CD4-positive, alpha-beta T cell (primary cell): ENCODE results near the gene TUT1. TPM values are rescaled to one million over a fixed set of nuclear protein-coding genes. Genes with fewer than 3 reads are reported as not detected.

Source experiments
- ATAC-seq: fragments of 200-7000 bp; cut with Tn5 transposase; one replicate; pipeline ENCODE4 v1.10.0; 2022; ENCODE audit warnings: mild to moderate bottlenecking; ENCODE audit not compliant: poor library complexity
- CTCF ChIA-PET: fragments of 350-600 bp; sonication (Branson Sonifier 250); formaldehyde crosslinking; loops from one replicate; lab custom pipeline; 2021; ENCODE audit warnings: antibody characterized with exemption, inconsistent platforms; lab: Charles Lee
- POLR2A ChIA-PET: fragments of 350-600 bp; sonication (Branson Sonifier 250); formaldehyde crosslinking; loops from one replicate; lab custom pipeline; 2021; ENCODE audit warnings: antibody characterized with exemption, inconsistent platforms; lab: Charles Lee
- DNase-seq, 14 experiments: peaks; one replicate each; pipeline ENCODE4 v3.0.0-alpha.2; 2013 to 2020; ENCODE audit warnings: mixed read lengths in 2 of 14
- H3K27ac ChIP-seq, 2 donors: one replicate each; pipeline versions ENCODE4 v1.5.1 to v1.7.0; 2013; ENCODE audit warnings: low read length in 2 of 2, low read depth in 1 of 2, mild to moderate bottlenecking in 1 of 2
- H3K27me3 ChIP-seq, 2 experiments: 1 replicate in 1 of 2; 2 replicates in 1 of 2; pipeline versions ENCODE4 v1.6.1 to v1.7.0; 2013; ENCODE audit warnings: low read length in 2 of 2, control low read depth in 1 of 2, mild to moderate bottlenecking in 1 of 2, moderate library complexity in 1 of 2; ENCODE audit not compliant: insufficient read depth in 2 of 2, control insufficient read depth in 1 of 2
- H3K36me3 ChIP-seq: one replicate; pipeline ENCODE4 v1.6.1; 2013; ENCODE audit warnings: low read length, control low read depth; ENCODE audit not compliant: insufficient read depth
- H3K4me1 ChIP-seq: one replicate; pipeline ENCODE4 v1.6.1; 2013; ENCODE audit warnings: low read length, control low read depth; ENCODE audit not compliant: insufficient read depth
- H3K4me3 ChIP-seq: one replicate; pipeline ENCODE4 v1.5.1; 2013; ENCODE audit warnings: mild to moderate bottlenecking, low read length, moderate library complexity
- H3K9me3 ChIP-seq, 2 experiments: 1 replicate in 1 of 2; 2 replicates in 1 of 2; pipeline versions ENCODE4 v1.6.1 to v1.7.0; 2013; ENCODE audit warnings: low read length in 2 of 2, mild to moderate bottlenecking in 2 of 2, control low read depth in 1 of 2, moderate library complexity in 1 of 2; ENCODE audit not compliant: control insufficient read depth in 1 of 2, insufficient read depth in 1 of 2
- H3K27ac Mint-ChIP-seq: one replicate; pipeline ENCODE4 v1.8.0; 2020; ENCODE audit warnings: mixed read lengths
- H3K27me3 Mint-ChIP-seq: one replicate; pipeline ENCODE4 v1.8.0; 2021; ENCODE audit warnings: mixed read lengths
- H3K36me3 Mint-ChIP-seq: one replicate; pipeline ENCODE4 v1.8.0; 2021; ENCODE audit warnings: low read depth, mixed read lengths
- H3K4me1 Mint-ChIP-seq: one replicate; pipeline ENCODE4 v1.8.0; 2021; ENCODE audit warnings: low read depth, mixed read lengths
- H3K4me3 Mint-ChIP-seq: one replicate; pipeline ENCODE4 v1.8.0; 2020; ENCODE audit warnings: mild to moderate bottlenecking, mixed read lengths
- H3K9me3 Mint-ChIP-seq: one replicate; pipeline ENCODE4 v1.8.0; 2020; ENCODE audit warnings: mixed read lengths
- intact Hi-C, 2 experiments: fragments of 100-400 bp; cut with DNase I in 1 of 2; cut with micrococcal nuclease in 1 of 2; formaldehyde crosslinking; loops; one replicate each; pipeline versions ENCODE4 v1.15.1 to v1.9.0; 2023 to 2025; cut with DNase I, micrococcal nuclease
- total RNA-seq, 174 experiments: library from RNA in 2 of 174; stranded (reverse) in 2 of 174; gene quantifications; one replicate each; pipeline ENCODE4 v1.2.3 and lab custom pipeline; 2021 to 2026
- TF ChIP-seq, protein P1 (sequence below): fragments of 200-600 bp; IDR thresholded peaks from one replicate; pipeline ENCODE4 v1.8.0; 2022; ENCODE audit warnings: antibody characterized with exemption, mild to moderate bottlenecking

The TUT1 gene
- total RNA-seq, 2 experiments from 2014 or later = 25.5 to 26.2 TPM

DNA sequence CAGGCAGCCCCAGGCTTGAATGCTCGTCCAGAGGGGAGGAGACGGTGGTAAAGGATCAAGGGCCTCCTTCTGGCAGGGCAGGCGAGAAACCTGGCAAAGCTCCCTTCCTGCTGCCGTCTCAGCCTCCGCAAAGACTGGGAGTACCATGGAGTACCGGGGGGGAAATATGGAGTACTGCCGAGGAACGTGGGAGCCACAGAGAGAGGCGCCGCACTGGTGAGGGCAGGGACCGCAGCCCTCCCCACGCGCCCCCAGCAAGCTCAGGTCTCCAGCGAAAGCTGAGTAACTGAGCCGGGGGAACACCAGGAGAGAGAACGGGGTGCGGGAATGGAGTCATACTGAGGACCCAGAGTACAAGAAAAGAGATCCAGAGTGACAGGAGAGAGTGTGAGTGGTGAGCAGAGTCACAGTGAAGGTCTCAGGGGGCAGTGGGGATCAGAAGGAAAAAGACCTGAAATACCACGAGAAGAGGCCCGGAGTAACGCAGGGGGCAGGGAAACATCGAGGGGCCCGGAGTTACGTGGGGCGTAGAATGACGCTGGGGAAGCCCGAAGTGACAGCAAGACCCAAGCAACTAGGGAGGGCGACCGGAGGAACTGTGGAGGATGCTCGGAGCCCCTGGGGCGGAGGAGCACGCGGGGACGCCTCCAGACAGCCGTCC is 20.5 kb upstream of the TUT1 start:
- H3K4me1 Mint-ChIP-seq = peaks cover 47% of the 10 kb centered on the region
- ATAC-seq = peak; percentile 26

DNA sequence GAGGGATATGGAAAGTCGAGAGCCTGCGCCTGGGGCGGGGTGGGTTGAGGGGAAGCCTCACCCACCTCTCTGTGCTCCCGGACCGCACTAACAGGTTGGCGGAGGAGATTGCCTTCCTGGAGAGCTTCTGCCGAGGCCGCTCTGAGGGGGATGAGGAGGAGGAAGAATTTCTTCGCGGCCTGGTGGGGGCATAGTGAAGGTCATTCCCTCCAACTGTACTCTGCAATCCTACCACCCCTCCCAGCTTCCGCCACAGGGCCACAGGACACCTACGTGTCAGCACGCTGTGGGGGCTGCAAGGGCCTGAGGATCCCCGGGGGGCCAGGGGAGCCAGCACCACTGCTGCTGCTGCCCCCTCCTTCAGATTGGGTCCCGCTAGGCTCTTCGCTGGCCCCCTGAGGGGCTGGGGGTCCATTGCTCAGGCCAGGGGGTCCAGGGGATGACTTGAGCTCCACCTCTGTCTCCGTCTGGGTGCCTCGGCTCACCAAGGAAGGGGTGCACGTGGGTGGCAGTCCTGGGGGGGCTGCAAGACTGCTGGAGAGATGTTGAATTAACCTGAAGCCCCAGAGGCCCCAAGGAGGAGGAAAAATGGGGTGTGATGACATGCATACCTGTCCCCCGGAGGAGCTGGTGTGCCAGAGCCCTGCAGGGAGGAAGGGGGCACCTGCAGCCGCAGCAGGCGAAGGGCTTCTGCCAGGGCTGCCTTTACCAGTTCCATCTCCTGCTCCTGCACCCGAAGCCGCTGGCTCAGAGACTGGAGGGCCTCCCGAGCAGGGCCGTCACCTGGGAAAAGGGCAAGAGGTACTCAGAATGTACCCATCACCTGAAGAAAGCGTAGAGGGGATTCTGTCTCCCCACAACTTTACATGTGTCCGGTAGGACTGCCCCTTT is 19.7 kb upstream of the TUT1 start:
- Histone ChIP-seq H3K36me3 (peaks cover 64% of the 10 kb centered on the region), H3K27ac (peak overlapping the region; percentile 78 to 90), H3K4me1 (peaks cover 58% of the 10 kb centered on the region), H3K9me3 (no peaks in the 10 kb centered on the region), H3K27me3 (no peaks in the 10 kb centered on the region), H3K4me3 (peak overlapping the region; percentile 92)
- H3K4me3 Mint-ChIP-seq = peak overlapping the region; percentile 90
- H3K27me3 Mint-ChIP-seq = no peaks in the 10 kb centered on the region
- DNase-seq (no peak), ATAC-seq (no peak)
- no peaks in the 10 kb centered on the region for H3K9me3 Mint-ChIP-seq
- H3K27ac Mint-ChIP-seq = peak overlapping the region; percentile 94
- CTCF ChIA-PET = interaction anchor here (0.8 to 3.0 kb wide), 13 partner anchors 10 to 186 kb away, joined by 3 to 20 read pairs (median 4); partner anchors contain the start of genes B3GAT3, C11orf98, CSKMT and EEF1G
- TF ChIP-seq, protein P1, sequence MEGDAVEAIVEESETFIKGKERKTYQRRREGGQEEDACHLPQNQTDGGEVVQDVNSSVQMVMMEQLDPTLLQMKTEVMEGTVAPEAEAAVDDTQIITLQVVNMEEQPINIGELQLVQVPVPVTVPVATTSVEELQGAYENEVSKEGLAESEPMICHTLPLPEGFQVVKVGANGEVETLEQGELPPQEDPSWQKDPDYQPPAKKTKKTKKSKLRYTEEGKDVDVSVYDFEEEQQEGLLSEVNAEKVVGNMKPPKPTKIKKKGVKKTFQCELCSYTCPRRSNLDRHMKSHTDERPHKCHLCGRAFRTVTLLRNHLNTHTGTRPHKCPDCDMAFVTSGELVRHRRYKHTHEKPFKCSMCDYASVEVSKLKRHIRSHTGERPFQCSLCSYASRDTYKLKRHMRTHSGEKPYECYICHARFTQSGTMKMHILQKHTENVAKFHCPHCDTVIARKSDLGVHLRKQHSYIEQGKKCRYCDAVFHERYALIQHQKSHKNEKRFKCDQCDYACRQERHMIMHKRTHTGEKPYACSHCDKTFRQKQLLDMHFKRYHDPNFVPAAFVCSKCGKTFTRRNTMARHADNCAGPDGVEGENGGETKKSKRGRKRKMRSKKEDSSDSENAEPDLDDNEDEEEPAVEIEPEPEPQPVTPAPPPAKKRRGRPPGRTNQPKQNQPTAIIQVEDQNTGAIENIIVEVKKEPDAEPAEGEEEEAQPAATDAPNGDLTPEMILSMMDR = no peak
- intact Hi-C loops = loop anchor here in 1 of 2 experiments (5.0 kb wide), 1 partner anchor 41 kb away; the partner anchor contains the start of gene INTS5
- H3K36me3 Mint-ChIP-seq = peaks cover 51% of the 10 kb centered on the region
- POLR2A ChIA-PET = interaction anchor here (0.8 to 5.7 kb wide), 13 partner anchors 10 to 245 kb away, joined by 3 to 55 read pairs (median 8); partner anchors contain the start of genes B3GAT3, C11orf98, CSKMT and EEF1G
- H3K4me1 Mint-ChIP-seq = peaks cover 47% of the 10 kb centered on the region

More for the DNA sequence above, 20.5 kb upstream of the TUT1 start:
- Mint-ChIP-seq H3K27me3 (no peaks in the 10 kb centered on the region), H3K27ac (peak overlapping the region; percentile 94), H3K36me3 (peaks cover 54% of the 10 kb centered on the region), H3K4me3 (peak overlapping the region; percentile 90), H3K9me3 (no peaks in the 10 kb centered on the region)
- Histone ChIP-seq H3K27ac (peak overlapping the region; percentile 78 to 90), H3K4me3 (peak overlapping the region; percentile 92), H3K4me1 (peaks cover 63% of the 10 kb centered on the region), H3K27me3 (no peaks in the 10 kb centered on the region), H3K9me3 (no peaks in the 10 kb centered on the region), H3K36me3 (peaks cover 65% of the 10 kb centered on the region)
- intact Hi-C loops = loop anchor here (1.0 to 5.0 kb wide), 4 partner anchors 20 to 40 kb away; partner anchors contain the start of genes GANAB (in 1 of the 2), INTS5 (in 1 of the 2) and TUT1 (in 1 of the 2)
- TF ChIP-seq, protein P1 = no peak
- POLR2A ChIA-PET = interaction anchor here (0.7 to 5.7 kb wide), 15 partner anchors 9 to 269 kb away, joined by 3 to 55 read pairs (median 8); partner anchors contain the start of genes B3GAT3, C11orf98, CSKMT and EEF1G
- peak in 9 of 14 experiments; percentile 15 to 83 (median 32) for DNase-seq
- CTCF ChIA-PET = interaction anchor here (0.6 to 3.0 kb wide), 16 partner anchors 10 to 113 kb away, joined by 3 to 20 read pairs (median 4); partner anchors contain the start of genes B3GAT3, C11orf98, CSKMT and EEF1G

DNA sequence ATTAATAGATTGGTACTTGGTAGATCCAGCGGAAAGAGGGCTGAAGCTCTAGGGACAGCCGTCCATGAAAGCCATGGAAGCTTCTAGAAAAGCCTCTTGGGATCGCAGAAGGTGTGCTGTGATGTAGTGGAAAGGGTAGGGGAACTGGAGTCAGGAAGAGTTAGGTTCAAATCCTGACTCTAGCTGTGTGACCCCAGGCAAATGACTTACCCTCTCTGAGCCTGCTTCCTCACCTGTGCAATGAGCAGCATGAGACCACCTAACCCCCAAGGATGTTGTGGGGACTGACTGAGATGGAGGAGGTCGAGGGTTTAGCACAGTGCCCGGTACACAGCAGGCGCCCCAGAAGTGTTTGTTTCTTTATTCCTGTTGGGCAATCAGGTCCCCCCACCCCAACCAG is 19.1 kb upstream of the TUT1 start:
- H3K27me3 ChIP-seq = no peaks in the 10 kb centered on the region
- no peaks in the 10 kb centered on the region for H3K27me3 Mint-ChIP-seq
- peaks cover 47% of the 10 kb centered on the region for H3K4me1 Mint-ChIP-seq
- TF ChIP-seq, protein P1 = no peak
- H3K36me3 ChIP-seq = peaks cover 65% of the 10 kb centered on the region
- no peak for DNase-seq
- H3K9me3 ChIP-seq = no peaks in the 10 kb centered on the region
- CTCF ChIA-PET = interaction anchor here (1.7 kb wide), 1 partner anchor 186 kb away, joined by 3 read pairs; no protein-coding TSS in a partner anchor
- H3K4me3 ChIP-seq = no peak overlapping the region
- intact Hi-C loops = loop anchor here in 1 of 2 experiments (5.0 kb wide), 1 partner anchor 42 kb away; the partner anchor contains the start of gene INTS5
- H3K9me3 Mint-ChIP-seq = no peaks in the 10 kb centered on the region
- H3K27ac ChIP-seq = no peak overlapping the region
- H3K4me1 ChIP-seq = peaks cover 58% of the 10 kb centered on the region
- peak overlapping the region; percentile 94 for H3K27ac Mint-ChIP-seq
- POLR2A ChIA-PET = interaction anchor here (0.9 to 5.7 kb wide), 7 partner anchors 9 to 245 kb away, joined by 3 to 55 read pairs (median 8); partner anchors contain the start of genes B3GAT3, GANAB, HNRNPUL2 and MTA2
- H3K36me3 Mint-ChIP-seq = peaks cover 57% of the 10 kb centered on the region
- ATAC-seq = no peak
- H3K4me3 Mint-ChIP-seq = peak overlapping the region; percentile 81
